Kidney epithelial cell (primary cell): ENCODE measurements around the gene SERPINE2. TPM values are rescaled to one million over a fixed set of nuclear protein-coding genes. Genes with fewer than 3 reads are reported as not detected.

ENCODE experiments used
- DNase-seq: peaks from one replicate; pipeline ENCODE4 v3.0.0-alpha.2; 2010; ENCODE audit warnings: low read depth
- H3K27me3 ChIP-seq: 2 replicates; pipeline ENCODE4 v1.6.0; 2011; ENCODE audit warnings: low read length; ENCODE audit not compliant: control insufficient read depth, insufficient read depth
- H3K36me3 ChIP-seq: 2 replicates; pipeline ENCODE4 v1.5.1; 2011; ENCODE audit warnings: low read length; ENCODE audit not compliant: control insufficient read depth, insufficient read depth
- H3K4me3 ChIP-seq: 2 replicates; pipeline ENCODE4 v1.5.1; 2011; ENCODE audit warnings: low read depth, mild to moderate bottlenecking, control low read depth, low read length
- total RNA-seq: library from RNA; depleted of rRNA; stranded (reverse); fragments of >200 nt; gene quantifications from 2 replicates; pipeline ENCODE4 v1.2.3, GENCODE V29; 2015
- TF ChIP-seq, protein P1 (sequence below): IDR thresholded peaks from 2 replicates; pipeline ENCODE4 v1.5.1; 2011; ENCODE audit warnings: mild to moderate bottlenecking, moderate library complexity, low read length, control low read depth, inconsistent platforms; ENCODE audit not compliant: insufficient read depth, poor library complexity, severe bottlenecking

SERPINE2 gene
- total RNA-seq, 1 donor from 2014 or later = 84.9 TPM

DNA sequence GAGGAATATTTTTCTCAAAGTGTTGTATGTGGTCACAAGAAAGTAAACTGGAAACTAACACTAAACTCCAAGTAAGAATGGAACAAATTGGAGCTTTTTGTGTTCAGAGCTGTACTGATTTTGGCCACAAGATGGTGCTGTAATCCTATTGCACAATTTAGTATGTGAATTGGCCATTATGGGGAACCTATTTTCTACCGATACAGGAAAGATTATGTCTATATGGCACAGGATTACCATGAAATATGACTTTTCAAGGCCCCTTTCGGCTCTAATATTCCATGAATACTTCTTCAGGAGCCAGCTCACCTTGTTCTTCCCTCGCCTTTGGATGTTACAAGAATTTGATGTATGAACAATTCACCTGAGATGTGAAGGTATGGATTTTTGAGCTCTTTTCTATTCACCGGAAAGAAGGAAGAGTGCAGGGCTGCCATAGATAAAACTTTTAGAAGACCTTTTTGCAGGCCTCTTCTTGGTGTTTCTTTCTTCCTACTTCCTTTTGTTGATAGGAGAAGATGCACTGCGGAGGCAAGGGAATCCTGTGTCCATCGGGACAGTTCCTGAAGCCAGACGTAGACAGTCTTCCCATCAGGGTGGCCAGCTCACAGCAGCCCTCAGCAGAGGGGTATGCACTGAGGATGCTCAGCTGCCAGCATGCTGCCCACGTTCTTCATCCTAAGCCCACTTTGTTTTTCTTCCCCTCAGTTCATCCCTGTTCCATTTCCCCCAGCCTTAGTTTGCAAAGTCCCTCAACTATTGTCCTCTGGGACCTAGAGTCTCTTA lies 68.5 kb downstream of the SERPINE2 start:
- TF ChIP-seq, protein P1, sequence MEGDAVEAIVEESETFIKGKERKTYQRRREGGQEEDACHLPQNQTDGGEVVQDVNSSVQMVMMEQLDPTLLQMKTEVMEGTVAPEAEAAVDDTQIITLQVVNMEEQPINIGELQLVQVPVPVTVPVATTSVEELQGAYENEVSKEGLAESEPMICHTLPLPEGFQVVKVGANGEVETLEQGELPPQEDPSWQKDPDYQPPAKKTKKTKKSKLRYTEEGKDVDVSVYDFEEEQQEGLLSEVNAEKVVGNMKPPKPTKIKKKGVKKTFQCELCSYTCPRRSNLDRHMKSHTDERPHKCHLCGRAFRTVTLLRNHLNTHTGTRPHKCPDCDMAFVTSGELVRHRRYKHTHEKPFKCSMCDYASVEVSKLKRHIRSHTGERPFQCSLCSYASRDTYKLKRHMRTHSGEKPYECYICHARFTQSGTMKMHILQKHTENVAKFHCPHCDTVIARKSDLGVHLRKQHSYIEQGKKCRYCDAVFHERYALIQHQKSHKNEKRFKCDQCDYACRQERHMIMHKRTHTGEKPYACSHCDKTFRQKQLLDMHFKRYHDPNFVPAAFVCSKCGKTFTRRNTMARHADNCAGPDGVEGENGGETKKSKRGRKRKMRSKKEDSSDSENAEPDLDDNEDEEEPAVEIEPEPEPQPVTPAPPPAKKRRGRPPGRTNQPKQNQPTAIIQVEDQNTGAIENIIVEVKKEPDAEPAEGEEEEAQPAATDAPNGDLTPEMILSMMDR = peak; percentile 85
- no peak for DNase-seq
- no peaks in the 10 kb centered on the region for H3K27me3 ChIP-seq
- H3K36me3 ChIP-seq = no peaks in the 10 kb centered on the region
- H3K4me3 ChIP-seq = no peak overlapping the region

DNA sequence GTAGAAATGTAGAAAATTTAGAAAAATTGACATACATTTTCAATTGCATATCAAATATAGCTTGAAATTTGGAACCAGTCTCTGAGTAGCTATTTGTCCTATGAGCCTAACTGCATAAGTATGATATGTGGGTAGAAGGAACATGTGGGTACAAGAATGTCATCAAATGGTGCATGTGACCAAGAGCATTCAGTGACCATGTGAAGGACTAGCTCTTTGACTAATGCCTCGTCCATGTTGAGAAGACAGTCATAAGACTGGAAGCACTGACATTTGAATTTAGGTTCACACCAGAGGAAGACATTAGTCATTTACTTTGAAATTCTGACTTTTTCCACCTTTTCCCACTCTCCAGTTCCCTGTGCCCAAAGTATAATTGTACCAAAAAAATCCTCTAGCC lies 69.2 kb downstream of the SERPINE2 start:
- TF ChIP-seq, protein P1 = no peak
- Histone ChIP-seq H3K27me3 (no peaks in the 10 kb centered on the region), H3K4me3 (no peak overlapping the region), H3K36me3 (no peaks in the 10 kb centered on the region)
- no peak for DNase-seq

DNA sequence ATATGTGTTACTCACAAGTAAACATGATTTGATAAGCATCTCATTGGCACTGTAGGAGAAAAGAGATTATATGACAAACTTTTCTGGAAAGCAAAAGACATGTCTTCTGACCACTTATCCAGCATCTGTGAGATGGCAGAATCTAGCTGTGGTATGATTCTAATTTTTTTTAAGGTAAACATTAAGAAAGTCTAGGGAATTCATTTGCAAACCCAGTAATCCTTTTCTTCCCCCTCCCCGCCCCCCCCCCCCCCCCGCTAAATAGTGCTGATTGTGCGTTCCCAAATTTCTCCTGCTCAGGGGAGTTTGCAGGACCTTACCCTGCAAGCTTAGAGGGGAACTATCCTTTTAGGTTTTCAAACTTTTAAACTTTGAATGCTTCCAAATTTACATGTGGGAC lies 69.8 kb downstream of the SERPINE2 start:
- no peaks in the 10 kb centered on the region for H3K27me3 ChIP-seq
- TF ChIP-seq, protein P1 = no peak
- no peak overlapping the region for H3K4me3 ChIP-seq
- no peaks in the 10 kb centered on the region for H3K36me3 ChIP-seq
- DNase-seq = no peak

DNA sequence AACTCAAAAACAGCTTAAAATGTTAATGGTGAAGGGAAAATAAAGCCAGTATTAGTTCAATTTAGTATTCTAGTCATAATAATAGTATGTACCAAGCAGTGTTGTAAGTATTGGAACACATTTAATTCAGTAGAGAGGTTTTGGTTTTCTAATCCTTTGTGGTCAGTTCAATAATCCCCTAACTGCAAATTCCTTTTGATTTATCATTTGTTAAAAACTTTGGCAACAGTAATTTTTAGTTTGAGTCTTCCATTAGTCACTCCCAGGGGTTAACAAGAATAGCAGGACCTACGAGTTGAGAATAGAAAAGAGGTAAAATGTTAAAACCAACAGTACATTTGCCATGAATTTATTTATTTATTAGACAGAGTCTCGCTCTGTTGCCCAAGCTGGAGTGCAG lies 71.1 kb downstream of the SERPINE2 start:
- no peak for DNase-seq
- no peaks in the 10 kb centered on the region for H3K27me3 ChIP-seq
- no peaks in the 10 kb centered on the region for H3K36me3 ChIP-seq
- TF ChIP-seq, protein P1 = no peak
- no peak overlapping the region for H3K4me3 ChIP-seq

DNA sequence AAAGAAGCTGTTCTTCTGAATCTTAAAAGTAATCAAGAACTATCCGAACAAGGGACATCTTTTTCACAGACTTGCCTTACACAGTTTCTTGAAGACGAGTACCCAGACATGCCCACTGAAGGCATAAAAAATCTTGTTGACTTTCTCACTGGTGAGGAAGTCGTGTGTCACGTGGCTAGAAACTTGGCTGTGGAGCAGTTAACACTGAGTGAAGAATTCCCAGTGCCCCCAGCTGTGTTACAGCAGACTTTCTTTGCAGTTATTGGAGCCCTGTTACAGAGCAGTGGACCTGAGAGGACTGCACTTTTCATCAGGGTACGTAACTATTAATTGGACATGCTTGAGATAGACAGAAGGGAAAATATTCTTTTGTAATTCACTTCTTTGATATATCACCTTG lies 79.4 kb downstream of the SERPINE2 start:
- no peaks in the 10 kb centered on the region for H3K27me3 ChIP-seq
- no peaks in the 10 kb centered on the region for H3K36me3 ChIP-seq
- TF ChIP-seq, protein P1 = no peak
- DNase-seq = no peak
- H3K4me3 ChIP-seq = no peak overlapping the region
